Activated CD4-positive, alpha-beta T cell treated with anti-CD3 and anti-CD28 coated beads, Interleukin-2, amount 50 U/mL, for 48 hours (primary cell): ENCODE results near the gene WDCP.
A peak's percentile ranks its signal among the peaks of the same experiment; 100 is the strongest.
"Not testable (repeated sequence)": the region's sequence is repeated elsewhere in the genome, so short reads cannot be mapped to it uniquely, and the experiment has no call there.

ENCODE experiments used
- DNase-seq, 2 experiments: peaks; one replicate each; pipeline ENCODE4 v3.0.0-alpha.2; 2020

Gene WDCP

GRCh38 chr2:24046930-24047702 is at the start of gene WDCP:
WDCP (minus strand) TSS chr2:24047391; CDS start chr2:24039494, 7,897 bp downstream.
- DNase-seq = peak; percentile 92 to 95

GRCh38 chr2:24095171-24095677 is 48.0 kb upstream of the WDCP start:
- DNase-seq = not testable (repeated sequence)

DNA sequence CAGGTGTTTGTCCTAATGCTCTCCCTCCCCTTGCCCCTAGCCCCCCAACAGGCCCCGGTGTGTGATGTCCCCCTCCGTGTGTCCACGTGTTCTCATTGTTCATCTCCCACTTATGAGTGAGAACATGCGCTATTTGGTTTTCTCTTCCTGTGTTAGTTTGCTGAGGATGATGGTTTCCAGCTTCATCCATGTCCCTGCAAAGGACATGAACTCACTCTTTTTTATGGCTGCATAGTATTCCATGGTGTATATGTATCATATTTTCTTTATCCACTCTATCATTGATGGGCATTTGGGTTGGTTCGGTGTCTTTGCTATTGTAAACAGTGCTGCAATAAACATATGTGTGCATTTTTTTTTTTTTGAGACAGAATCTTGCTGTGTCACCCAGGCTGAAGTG is 46.1 kb upstream of the WDCP start:
- DNase-seq = not testable (repeated sequence)

GRCh38 chr2:24088821-24089359 is 41.7 kb upstream of the WDCP start:
- no peak for DNase-seq

- no peak for DNase-seq
Observed at GRCh38 chr2:24087032-24087431, 39.8 kb upstream of the WDCP start.

GRCh38 chr2:24086241-24086640 is 39.0 kb upstream of the WDCP start:
- no peak for DNase-seq

DNA sequence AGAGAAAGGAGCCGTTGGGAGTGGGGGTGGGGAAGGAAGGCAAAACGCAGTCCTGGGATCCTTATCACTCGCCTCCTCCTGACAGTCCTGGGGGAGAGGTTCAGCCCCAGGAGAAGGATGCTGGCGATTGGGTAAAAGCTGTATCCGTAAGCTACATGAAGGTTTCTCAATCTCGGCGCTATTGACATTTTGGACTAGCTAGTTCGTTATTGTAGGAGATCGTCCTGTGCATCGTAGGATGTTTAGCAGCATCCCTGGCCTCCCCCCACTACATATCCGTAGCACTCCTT is 38.0 kb upstream of the WDCP start:
- no peak for DNase-seq

- DNase-seq = peak; percentile 87 to 89
Observed at GRCh38 chr2:24084386-24085199, 37.4 kb upstream of the WDCP start, which contains the start of gene TP53I3. TP53I3 (minus strand) TSS chr2:24084834; CDS start chr2:24084326, 508 bp downstream.

DNA sequence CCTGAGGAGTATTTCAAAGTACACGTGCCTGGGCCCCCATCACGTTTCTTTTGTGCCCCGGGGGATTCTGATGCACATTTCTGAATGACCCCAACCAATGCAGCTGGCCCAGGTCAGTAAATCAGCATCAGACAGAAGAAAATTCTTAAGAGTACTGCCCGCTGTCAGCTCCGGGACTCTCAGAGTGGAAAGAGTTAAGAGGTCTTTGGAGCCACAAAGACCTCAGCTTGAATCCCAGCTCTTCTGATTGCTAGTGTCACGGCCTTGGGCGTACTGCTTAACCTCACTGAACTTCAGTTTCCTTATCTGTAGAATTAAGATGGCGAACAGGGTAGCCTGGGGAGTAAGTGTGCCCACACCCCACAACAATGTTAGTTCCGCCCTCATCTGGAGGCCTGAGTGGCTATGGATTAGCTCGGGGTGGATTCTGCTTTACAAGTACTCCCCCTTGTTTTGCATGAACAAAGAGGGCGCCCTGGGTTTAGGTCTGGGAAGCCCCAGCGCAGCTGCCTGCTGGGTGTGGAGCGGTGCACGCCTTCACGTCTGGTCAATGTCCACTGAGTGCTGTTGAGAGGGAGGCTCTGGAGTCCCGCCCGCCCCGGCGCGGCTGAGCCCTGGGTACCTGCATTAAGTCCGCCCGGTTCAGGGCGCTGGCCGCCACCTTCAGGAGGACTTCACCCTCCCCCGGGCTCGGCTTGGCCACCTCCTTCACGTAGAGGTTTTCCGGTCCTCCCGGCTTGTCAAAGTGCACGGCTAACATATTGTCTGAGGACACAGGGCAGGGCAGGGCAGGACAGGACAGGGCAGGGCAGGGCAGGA is 36.6 kb upstream of the WDCP start:
- DNase-seq = no peak

DNA sequence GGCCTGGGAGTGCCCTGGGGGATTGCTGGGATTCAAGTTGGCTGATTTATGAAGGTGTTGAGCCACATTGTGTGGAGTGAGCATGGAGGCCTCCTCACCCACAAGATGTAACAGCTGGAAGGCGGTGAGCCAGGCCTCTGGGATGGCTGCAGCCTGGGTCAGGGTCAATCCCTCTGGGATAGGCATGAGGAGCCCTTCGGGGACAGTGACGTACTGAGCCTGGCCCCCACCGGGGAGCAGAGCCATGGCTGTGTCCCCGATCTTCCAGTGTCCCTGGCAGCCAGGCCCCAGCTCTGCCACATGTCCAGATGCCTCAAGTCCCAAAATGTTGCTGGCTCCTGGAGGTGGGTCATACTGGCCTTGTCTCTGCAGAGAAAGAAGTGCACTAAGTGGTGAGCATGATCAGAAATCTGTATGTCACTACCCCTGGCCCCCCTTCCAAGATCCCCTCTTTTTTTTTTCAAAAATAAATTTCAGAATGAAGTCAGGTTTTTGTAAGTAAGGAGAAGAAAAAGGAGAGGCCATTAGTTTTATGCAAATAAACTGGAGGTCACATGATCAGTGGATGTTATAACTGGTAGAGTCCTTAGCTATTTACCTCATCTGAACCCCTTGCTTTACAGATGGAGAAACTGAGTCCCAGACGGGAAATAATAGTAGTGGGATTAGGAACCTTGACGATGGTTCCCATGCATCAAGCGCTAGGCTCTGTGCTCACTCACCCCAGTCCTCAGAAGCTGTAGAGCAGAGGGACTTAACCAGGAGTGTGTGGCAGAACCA is 35.8 kb upstream of the WDCP start:
- DNase-seq = no peak

GRCh38 chr2:24080701-24081100 is 33.5 kb upstream of the WDCP start:
- DNase-seq = no peak

DNA sequence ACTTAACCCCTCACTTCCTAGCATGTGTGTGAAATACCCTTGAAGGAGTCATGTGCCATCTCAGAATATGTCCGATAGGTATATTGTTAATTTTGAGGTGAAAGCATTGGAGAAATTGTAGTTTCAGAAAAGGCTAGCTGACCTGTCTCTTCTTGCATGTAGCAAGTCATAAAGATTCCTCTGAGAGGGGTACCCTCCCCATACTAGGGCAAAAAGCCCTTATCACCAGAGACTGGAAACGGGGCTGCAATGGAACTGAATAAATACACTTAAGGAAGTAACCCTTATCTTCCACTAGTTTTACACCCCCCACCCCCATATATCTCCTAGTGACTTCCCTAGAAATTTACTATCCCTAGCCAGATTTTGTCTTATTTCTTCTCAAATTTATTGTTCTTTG is 30.7 kb upstream of the WDCP start:
- no peak for DNase-seq

GRCh38 chr2:24077535-24077877 is 30.3 kb upstream of the WDCP start:
- DNase-seq = no peak

- DNase-seq = no peak
Observed at GRCh38 chr2:24076849-24077534, 29.8 kb upstream of the WDCP start.

- peak; percentile 100 for DNase-seq
Observed at GRCh38 chr2:24075915-24076848, 29.0 kb upstream of the WDCP start, which contains the start of gene SF3B6. SF3B6 (minus strand) TSS chr2:24076326; CDS start chr2:24076229, 97 bp downstream.

DNA sequence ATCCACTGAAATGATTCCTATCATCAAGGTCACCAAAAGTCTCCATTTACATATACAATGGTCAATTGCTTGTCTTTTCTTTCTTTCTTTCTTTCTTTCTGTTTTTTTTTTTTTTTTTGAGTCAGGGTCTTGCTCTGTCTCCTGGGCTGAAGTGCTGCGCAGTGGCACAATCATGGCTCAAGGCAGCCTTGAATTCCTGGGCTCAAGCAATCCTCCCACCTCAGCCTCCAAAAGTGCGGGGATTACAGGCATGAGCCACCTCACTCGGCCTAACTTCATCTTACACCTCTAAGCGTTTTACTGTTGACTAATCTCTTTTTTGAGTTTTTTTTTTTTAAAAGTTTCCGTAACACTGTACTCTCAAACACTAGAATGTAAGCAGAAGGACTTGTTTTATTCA is 28.1 kb upstream of the WDCP start:
- no peak for DNase-seq

DNA sequence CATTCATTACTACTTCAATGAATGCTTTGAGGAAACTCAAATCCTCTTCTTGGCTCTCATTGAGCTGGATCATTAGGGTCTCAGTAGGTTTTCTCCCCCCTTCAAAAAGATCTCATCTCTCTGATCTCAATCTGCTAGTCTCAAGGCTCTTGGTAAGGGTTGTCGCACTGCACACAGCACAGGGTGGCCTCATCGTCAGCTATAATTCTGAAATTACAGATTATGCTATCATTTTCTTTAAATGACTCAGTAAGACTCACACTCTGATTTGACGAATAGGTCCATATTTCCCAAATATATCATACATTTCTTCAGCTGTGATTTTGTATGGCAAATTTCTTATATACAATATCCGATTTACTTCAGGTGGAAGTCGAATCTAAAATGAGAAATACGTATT is 26.6 kb upstream of the WDCP start:
- peak in 1 of 2 experiments; percentile 9 for DNase-seq

- no peak for DNase-seq
Observed at GRCh38 chr2:24072259-24072658, 25.1 kb upstream of the WDCP start.

DNA sequence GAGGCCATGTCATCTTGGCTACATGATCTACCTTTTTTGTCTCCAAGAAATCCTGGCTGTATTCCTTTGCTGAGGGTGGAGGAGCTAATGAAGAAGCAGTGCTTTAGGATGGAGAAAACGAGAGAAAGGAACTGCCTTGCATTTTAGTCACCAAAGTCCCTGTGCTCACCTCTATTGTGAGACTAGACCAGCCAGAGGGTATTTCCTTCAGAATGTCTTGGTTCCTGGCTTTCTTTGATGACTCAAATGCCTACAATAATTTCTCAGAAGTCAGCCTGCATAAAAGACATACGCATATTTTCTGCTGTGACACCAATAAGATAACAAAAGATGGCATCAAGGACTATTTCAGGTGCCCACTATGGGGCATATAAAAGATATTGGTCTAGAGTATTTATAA is 18.1 kb upstream of the WDCP start:
- DNase-seq = no peak

DNA sequence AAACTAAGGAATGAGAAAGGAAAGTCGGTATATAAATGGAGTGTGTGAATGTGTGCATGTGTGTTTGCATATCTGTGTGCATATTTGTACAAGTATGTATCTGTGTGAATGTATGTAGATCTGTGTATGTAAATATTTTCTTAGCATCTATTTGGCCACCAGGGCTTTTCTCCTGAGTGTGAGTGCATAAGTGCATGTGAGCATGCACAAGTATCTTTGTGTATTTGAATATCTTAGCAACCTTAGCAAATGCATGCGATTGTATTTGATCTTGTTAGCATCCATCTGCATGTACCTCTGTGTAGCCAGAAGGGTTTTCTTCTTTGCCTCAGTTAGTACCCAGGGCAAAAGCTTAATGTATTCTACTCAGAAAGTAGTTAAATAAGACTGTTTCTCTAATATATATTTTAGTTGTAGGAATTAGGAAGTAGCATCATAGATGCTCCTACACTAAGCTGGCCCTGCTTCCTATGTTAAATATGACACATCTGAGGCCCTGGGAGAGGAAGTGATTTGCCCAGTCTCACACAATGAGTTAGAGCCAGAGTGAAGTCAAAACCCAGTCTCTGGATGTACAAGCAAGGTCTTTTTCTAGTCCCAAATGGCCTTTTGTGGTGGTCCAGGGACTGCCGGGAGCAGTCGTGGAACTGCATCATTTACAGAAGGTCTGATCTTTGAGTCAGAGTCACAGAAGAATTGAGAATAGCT is 11.5 kb upstream of the WDCP start:
- no peak for DNase-seq
